Adrenal gland (tissue), 5 donors: ENCODE measurements around the gene MYT1.

Experiments
- POLR2A ChIP-seq, 2 donors: fragments of 450-650 bp; IDR thresholded peaks; one replicate each; pipeline ENCODE4 v1.6.1; 2017; ENCODE audit warnings: antibody characterized with exemption in 2 of 2, mild to moderate bottlenecking in 2 of 2, moderate library complexity in 1 of 2
- TF ChIP-seq, protein P1 (sequence below), 6 experiments: fragments of 450-650 bp in 4 of 6; fragments of 200-600 bp in 2 of 6; sonication (generic) in 1 of 6; IDR thresholded peaks; 1 replicate in 5 of 6; 2 replicates in 1 of 6; pipeline versions ENCODE4 v1.5.1 to v1.8.0; 2016 to 2021; ENCODE audit warnings: antibody characterized with exemption in 6 of 6, mild to moderate bottlenecking in 2 of 6, moderate library complexity in 1 of 6
- donor health status: DM: no; HTN: no; CAD: no.

GRCh38 chr20:64200740-64201139, 36.5 kb downstream of the MYT1 start:
- TF ChIP-seq POLR2A (IDR thresholded peaks at IDR 0.05) = no peak
- TF ChIP-seq, protein P1, sequence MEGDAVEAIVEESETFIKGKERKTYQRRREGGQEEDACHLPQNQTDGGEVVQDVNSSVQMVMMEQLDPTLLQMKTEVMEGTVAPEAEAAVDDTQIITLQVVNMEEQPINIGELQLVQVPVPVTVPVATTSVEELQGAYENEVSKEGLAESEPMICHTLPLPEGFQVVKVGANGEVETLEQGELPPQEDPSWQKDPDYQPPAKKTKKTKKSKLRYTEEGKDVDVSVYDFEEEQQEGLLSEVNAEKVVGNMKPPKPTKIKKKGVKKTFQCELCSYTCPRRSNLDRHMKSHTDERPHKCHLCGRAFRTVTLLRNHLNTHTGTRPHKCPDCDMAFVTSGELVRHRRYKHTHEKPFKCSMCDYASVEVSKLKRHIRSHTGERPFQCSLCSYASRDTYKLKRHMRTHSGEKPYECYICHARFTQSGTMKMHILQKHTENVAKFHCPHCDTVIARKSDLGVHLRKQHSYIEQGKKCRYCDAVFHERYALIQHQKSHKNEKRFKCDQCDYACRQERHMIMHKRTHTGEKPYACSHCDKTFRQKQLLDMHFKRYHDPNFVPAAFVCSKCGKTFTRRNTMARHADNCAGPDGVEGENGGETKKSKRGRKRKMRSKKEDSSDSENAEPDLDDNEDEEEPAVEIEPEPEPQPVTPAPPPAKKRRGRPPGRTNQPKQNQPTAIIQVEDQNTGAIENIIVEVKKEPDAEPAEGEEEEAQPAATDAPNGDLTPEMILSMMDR (IDR thresholded peaks at IDR 0.05) = no peak
